ENCODE data around the gene OGFOD1.
"Not testable (repeated sequence)": the region's sequence is repeated elsewhere in the genome, so short reads cannot be mapped to it uniquely, and the experiment has no call there.

OGFOD1 gene

DNA sequence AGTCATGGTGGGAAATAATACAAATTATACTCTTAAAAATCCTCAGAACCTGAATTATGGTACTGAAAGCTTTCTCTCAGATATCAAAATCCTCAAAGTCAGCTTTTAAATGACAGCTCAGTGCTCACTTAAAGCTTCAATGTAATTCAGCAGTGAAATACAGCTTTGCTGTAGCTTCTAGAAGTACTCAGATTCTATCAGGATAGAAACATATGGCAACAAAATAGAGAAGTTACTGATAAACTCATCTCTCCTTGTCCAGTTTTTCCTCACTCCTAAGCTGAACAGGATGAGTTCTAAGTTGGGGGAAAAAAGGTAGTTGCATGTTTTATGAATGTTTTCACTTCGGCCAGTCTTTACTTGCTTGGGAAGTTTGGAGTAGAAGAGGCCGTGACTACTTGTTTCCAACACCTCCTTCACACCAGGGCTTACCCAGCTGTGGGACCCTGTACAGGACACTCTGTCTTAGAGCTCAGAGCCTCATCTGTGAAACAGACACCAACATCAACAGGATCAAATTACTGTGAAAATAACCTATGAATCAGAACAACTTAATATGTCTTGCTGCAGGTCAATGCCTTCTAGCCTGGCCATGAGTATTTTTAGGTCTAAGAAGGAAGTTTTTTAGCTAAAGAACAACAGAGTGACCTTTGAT is 30.2 kb downstream of the OGFOD1 start:
- DNase-seq: no peak

DNA sequence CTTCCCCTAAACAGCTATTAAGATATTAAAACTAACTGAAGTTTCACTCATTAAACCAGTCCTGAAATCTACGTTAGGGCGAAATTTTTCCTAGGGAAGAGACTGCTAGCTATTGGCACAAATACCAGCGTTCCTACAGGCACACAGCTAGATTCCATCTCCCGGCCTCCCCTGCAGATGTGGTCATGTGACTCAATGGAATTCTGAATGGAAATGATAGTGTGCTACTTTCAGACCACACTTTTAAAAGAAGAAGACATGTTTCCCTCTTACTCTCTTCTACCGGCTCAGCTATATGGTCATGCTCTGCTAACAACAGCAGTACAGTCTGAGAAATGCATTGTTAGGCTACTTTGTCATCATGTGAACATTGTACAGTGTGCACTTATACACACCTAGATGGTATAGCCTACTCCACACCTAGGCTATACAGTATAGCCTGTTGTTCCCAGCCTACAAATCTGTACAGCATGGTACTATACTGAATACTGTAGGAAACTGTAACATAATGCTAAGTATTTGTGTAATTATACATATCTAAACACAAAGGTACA is 31.4 kb downstream of the OGFOD1 start:
- no peak for DNase-seq

DNA sequence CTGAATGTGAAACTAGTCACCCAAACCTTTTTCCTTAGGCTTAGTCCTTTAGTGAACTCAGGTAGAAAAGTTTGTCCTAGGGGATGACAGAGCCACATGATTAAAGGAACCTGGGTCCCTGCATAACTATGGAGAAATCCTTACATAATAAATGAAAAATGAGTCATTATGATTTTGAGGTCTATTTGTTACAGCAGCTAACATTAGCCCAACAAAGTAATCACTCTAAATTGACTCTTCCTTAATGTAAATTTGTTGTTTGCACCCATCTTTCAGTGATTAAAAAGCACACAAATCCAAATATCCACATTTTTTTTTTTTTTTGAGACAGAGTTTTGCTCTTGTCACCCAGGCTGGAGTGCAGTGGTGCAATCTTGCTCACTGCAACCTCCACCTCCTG is 32.0 kb downstream of the OGFOD1 start:
- no peak for DNase-seq

DNA sequence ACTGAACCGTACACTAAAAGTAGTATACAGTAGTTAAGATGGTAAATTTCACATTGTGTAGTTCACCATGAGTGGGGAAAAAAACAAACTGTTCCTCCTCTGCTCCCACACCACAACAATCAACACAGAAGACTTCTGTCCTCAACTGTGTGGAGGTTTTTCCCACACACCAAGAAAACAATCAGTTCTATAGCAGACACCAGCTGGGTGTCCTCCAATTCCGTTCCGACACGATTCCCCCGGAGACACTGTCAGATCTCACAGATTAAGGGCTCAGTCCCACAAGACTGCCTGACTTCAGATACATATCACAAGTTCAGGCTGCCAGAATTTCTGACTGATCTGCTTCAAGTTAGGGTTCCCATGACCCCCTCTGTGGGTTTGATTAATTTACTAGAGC is 36.7 kb downstream of the OGFOD1 start:
- DNase-seq: no peak

DNA sequence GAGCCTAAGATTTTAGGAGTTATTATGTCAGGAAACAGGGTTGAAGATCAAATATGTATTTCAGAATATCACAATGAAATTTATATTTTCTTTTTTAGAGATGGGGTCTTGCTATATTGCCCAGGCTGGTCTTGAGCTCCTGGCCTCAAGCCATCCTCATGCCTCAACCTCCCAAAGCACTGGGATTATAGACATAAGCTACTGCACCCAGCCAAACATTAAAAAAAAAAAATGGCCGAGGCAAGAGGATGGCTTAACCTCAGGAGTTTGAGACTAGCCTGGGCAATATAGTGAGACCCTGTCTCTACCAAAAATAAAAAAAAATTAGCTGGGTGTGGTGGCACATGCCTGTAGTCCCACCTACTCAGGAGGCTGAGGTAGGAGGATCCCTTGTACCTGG is 37.5 kb downstream of the OGFOD1 start:
- DNase-seq: not testable (repeated sequence)

DNA sequence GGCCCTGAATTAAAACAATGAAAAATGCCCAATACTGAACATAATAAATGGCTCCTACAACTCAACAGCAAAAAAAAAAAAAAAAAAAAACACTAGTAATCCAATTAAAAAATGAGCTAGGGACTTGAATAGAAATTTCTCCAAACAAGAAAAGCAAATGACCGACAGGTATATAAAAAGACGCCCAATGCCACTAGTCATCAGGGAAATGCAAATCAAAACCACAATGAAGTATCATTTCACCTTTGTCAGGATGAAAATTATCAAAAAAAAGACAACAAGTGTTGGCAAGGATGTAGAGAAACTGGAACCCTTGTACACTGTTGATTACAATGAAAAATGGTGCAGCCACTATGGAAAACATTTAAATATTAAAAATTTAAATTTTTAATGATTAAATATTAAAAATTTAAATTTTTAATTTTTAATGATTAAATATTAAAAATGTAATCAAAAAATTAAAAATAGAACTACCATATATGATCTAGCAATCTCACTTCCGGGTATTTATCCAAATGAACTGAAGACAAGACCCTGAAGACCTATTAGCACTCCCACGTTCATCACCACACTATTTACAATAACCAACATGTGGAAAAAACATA is 40.4 kb downstream of the OGFOD1 start:
- no peak for DNase-seq

DNA sequence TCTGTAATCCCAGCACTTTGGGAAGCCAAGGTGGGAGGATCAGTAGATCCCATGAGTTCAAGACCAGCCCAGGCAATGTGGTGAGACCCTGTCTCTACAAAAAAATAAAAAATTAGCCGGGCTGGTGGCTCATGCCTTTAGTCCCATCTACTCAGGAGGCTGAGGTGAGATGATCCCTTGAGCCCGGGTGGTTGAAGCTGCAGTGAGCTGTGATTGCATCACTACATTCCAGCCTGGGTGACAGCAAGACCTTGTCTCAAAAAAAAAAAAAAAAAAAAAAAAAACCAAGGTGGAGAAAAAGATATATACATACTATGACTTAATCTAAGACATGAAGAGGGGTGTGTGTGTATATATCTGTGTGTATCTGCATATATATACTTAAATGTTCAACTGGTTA is 41.8 kb downstream of the OGFOD1 start:
- DNase-seq: no peak

DNA sequence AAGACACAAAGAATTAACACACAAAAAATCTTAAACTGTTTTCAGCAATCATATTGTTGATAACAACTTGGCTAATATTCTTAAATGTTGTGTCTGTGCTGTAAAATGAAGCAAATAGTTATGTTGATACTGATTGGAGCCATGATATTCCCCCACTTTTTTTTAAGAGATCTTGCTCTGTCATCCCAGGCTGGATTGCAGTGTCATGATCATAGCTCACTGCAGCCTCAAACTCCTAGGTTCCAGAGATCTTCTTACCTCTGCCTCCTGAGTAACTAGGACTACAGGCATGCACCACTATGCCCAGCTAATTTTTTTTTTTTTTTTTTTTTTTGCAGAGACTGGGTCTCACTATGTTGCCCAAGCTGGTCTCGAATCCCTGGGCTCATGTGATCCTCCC is 42.5 kb downstream of the OGFOD1 start:
- no peak for DNase-seq

DNA sequence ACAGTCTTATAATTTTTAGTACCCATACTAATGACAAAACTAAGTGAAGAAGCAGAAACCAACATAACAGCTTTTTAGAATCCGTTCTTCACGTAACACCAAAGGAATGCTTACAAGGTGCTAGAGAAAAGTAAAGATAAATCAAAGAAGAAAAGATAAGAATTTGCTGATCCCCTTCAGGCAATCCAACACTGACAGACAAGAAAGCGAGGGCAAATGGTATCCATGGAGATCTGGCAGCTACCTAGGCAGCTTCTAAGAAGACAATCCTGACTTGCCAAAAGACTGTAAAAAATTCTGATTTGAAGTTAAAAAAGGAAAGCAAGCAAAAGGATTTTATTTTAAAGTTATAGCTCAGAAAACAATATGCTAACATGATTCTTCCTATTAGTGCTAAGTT is 53.8 kb downstream of the OGFOD1 start:
- no peak for DNase-seq

DNA sequence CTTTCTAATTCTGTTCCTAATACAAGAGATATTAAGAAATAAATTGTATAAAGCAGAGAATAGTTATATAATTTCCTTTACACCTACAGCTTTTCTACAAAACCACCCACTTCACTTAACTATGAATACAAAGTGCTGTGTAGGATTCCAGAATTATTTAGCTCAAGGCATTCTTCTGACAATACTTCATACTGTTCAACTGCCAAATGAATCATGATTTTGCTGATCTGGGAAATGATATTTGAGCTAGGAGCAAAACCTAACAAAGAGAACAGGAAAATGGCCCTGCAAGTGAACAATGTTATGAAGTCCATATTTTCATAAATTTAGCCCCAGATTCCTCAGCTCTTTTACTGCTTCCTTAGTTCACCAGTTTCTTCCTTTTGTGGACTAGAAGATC is 55.6 kb downstream of the OGFOD1 start:
- no peak for DNase-seq

DNA sequence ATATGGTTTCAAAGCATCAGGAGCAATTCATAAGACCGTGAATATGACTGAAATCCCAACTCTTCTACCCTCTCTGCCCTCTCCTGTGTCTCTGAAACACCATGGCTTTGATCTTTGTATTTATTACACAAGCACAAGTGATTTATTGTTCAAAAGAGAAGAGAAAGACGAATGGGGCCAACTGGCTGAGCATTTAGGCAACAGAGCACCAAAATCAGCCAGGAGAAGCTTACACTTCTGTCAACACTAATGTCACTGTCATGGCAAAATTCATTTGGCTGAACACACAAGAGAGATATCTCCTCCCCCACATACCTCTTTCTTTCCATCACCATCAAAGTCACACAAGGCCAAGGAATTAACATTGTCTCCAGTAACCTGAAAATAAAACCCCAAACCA is 59.2 kb downstream of the OGFOD1 start:
- no peak for DNase-seq

DNA sequence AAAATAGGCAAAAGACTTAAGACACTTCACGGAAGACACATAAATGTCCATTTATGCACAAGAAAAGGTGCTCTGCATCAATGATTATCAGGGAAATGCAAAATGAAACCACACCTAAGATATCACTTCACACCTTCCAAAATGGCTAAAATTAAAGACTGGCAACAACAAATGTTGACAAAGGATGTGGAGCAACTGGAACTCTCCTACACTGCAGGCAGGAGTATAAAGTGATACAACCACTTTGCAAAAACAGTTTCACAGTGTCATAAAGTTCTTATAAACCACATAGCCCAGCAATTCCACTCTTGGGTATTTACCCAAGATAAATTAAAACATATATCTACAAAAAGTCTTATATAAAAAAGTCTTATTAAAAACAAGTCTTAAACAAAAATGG is 60.7 kb downstream of the OGFOD1 start:
- no peak for DNase-seq

DNA sequence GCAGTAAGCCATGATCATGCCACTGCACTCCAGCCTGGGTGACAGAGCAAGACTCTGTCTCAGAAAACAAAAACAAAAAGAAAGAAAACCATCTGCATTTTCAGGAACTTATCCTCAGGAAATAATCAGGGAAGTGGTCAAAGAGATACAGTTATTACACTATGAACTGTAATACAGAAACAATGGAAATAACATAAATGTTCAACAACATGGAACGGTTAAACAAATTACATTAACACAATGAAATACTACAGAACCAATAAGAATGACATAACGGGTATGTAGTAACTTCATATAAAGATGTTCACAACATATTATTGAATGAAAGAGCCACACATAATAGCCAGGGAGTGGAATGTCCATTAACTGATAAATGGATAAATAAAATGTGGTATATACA is 61.7 kb downstream of the OGFOD1 start:
- DNase-seq: no peak

DNA sequence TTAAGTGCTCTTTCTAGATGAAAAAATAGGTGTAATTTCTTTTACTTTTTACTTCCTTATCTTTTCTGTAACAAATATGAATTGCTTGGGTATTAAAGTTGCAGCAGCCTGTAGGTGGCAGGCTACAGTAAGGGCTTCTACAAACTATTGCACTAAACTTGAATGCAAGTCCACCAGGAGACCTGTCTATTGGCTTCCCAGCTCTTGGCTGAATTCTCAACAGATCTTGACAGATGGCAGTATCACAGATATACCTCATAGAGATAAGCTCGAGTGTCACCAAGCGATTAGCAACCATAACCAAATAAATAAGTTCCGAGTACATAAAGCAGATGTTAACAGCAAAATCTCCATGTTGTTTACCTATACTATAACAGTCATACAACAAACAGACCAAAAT is 62.6 kb downstream of the OGFOD1 start:
- no peak for DNase-seq

DNA sequence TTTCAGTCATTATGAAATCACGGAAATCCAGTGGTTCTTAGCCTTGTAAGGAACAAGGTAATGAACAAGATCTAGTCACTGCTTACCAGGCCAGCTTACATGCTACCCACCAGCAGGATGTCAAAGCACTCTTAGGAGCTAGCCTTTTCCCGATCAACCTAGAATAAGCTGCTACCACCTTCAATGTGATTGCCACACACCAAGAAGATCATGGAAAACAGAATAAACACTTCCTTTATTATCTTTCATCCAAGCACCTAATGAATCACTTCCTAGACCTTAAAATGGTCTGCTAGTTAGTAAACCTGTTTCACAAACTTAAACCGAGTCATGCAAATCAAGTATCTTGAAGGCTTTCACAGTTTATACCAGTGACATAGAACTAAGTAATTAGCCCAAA is 63.5 kb downstream of the OGFOD1 start:
- DNase-seq: no peak

DNA sequence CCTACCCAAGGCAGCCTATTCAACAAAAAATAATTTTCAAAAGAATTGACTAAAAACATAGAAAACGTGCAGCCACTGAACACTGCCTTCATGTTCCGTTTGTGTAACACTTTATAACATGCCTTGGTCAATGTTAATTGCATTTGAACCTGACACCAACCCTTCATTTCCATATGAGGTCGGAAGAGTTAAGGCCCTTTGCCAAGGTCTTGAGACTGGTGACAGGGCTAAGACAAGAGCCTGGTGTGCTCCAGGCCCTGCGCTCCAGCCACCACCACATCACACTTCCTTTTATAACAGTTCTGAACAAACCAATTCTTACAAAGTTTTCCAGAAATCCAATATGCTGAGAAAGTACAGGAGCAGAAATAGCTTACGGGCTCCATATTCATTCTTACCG is 64.3 kb downstream of the OGFOD1 start:
- DNase-seq: no peak

DNA sequence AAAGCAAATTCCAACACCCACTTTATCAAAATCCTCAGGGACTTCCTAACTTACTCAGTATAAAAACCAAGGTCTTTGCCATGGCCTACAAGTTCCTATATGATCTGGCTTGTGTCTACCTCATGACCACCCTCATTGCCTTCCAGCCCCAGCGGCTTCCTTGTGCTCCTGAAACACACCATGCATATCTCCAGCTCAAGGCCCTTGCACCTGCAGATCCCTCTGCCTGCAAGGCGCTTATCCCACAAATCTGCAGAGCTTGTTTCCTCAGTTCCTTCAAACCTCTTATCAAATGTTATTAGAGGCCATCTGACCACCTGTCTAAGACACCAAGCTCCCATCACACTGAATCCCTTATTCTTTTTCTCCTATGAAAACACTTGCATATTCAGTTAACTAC is 65.9 kb downstream of the OGFOD1 start:
- DNase-seq: no peak

DNA sequence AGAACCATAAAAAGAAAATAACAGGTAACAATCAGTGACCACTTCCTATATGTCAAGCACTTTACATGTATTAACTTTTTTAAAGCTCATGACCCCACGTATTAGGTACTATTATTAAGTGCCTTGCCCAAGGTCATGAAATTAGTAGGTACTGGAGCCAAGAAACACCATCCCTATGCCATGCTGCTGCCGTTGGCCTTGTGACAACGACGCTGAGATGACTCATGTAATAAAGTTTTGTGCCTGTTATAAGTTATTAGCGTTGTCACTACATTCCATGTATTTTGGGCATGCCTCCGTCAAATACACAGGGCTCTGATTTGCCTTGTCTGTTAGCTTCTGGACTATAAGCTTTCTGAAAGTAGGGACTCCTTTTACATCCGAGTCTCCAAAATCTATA is 67.1 kb downstream of the OGFOD1 start:
- no peak for DNase-seq

DNA sequence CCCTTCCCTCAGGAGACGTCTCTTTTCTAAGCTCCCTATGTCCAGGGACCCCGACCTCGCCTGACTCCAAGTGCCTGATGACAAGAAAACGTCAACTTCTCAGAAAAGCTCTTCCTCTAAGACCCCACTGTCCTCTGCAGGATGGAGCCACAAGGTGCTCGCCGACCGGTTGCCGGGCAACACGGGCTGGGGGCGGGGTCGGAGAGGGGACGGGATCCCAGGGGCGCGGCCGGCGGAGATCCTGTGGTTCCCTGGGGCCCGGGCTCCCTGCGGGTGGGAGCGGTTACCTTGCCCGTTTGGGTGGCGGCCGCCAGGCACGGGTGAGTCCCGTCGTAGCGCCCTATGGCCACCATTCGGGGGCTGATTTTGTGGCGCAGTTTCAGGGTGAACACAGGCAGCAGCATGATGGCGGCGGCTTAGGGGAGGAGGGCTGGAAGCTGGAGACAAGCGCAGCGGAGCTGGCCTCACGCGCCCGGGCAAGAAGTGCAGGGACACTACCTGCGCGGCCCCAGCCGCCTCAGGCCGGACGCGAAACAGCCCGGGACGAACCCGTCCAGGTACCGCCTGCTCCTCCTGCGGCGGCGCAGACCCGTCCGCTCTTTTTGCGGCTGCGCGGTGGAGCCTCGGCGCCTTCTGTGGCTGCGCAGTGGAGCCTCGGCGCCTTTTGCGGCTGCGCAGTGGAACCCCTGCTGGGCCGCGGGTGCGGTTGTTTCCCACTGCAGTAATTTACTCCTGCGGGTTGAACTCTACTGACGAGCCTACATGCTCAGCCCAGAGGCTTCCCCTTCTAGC is 68.3 kb downstream of the OGFOD1 start, which contains the start of gene BBS2:
Gene BBS2, minus strand, starts transcription at position 566 of the 792 bp plus-strand sequence. Its CDS starts 162 bp downstream, at position 404.
- DNase-seq: peak; percentile 84

DNA sequence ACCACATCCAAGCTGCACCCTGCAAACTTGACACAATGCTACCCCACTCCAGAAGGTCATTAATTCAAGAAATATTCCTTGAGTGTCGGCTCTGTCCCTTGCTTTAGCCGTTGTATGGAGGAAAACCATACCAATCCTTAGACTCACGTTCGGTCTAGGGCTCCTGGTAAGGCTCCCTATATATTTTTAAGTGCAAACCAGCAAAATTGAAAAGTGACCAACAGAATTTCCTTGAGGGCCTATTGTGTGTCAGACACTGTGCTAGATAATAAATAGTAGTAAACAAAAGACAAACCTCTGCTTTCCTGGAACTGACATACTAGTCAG is 68.9 kb downstream of the OGFOD1 start:
- no peak for DNase-seq

DNA sequence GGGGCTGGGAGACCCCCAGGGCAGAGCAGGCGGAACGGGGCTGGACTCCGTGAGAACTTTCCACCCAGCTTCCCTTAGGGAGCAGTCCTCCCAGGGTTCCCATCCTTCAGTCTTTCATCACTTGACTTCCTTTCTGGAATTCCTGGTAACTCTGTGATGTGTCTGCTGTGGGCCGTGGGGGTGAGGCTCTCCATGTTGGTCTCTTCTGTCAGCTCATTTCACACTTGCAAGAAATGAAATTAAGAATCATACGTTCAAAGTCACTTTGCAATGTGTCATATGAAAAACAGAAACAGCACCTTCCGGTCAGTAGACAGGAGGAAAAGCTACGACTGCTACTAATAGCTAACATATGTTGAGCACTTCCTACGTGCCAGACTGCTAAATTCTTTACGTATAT is 73.9 kb downstream of the OGFOD1 start:
- no peak for DNase-seq

Measured in NCI-H1092 (cell line).